ENCODE data around the gene PCBD2.

- no peak for TF ChIP-seq RAD21 (conservative IDR thresholded peaks at IDR 0.05 in 1 of 2, IDR thresholded peaks at IDR 0.05 in 1 of 2)
- TF ChIP-seq TP53 (CRISPR knock-in tag; IDR thresholded peaks at IDR 0.05) = 0 out of 2 replicates have a peak, but pooled peaks have one; percentile 34
- no peak for TF ChIP-seq USF2 (IDR thresholded peaks at IDR 0.05)
- TF ChIP-seq CHD2 (IDR thresholded peaks at IDR 0.05; ENCODE audit: low read length, partially characterized antibody) = no peak
- no peak for TF ChIP-seq CTCF (IDR thresholded peaks at IDR 0.05)
Measured at GRCh38 chr5:134874831-134875655, 29.9 kb upstream of the PCBD2 start.

All from A549 (cell line).